ENCODE measurements around the gene KPNB1.

KPNB1 gene

GRCh38 chr17:47686664-47687327 lies 37.1 kb downstream of the KPNB1 start:
- H3K27ac ChIP-seq, result peak overlapping the region; percentile 1; the same call in 1 of the 2 replicates
- no peak for TF ChIP-seq CTCF (conservative IDR thresholded peaks at IDR 0.05)

GRCh38 chr17:47687328-47687690 lies 37.6 kb downstream of the KPNB1 start:
- no peak overlapping the region for H3K27ac ChIP-seq
- TF ChIP-seq CTCF (conservative IDR thresholded peaks at IDR 0.05), result no peak

GRCh38 chr17:47687748-47688147 lies 38.0 kb downstream of the KPNB1 start:
- TF ChIP-seq CTCF (conservative IDR thresholded peaks at IDR 0.05), result no peak
- 0 out of 2 replicates have a peak overlapping the region, but pooled peaks have one; percentile 3 for H3K27ac ChIP-seq

GRCh38 chr17:47690121-47690520 lies 40.4 kb downstream of the KPNB1 start:
- no peak overlapping the region for H3K27ac ChIP-seq
- no peak for TF ChIP-seq CTCF (conservative IDR thresholded peaks at IDR 0.05)

GRCh38 chr17:47692137-47692894 lies 42.6 kb downstream of the KPNB1 start:
- no peak for TF ChIP-seq CTCF (conservative IDR thresholded peaks at IDR 0.05)
- peak overlapping the region; percentile 92 for H3K27ac ChIP-seq

GRCh38 chr17:47692895-47693730 lies 43.4 kb downstream of the KPNB1 start:
- no peak for TF ChIP-seq CTCF (conservative IDR thresholded peaks at IDR 0.05)
- peak overlapping the region; percentile 92 for H3K27ac ChIP-seq

All from VCaP (cell line).